Measurements from ENCODE around the gene RSPO4.
"Not testable (repeated sequence)": the region's sequence is repeated elsewhere in the genome, so short reads cannot be mapped to it uniquely, and the experiment has no call there.

Gene RSPO4

GRCh38 chr20:988272-988671 lies 13.8 kb downstream of the RSPO4 start:
- no peak for TF ChIP-seq CTCF (conservative IDR thresholded peaks at IDR 0.05; ENCODE audit: control insufficient read depth, insufficient read depth, low read depth, low read length)
- H3K4me3 ChIP-seq (ENCODE audit: control insufficient read depth, low read depth, low read length) = no peak overlapping the region
- DNase-seq (ENCODE audit: low read depth) = no peak

GRCh38 chr20:987677-988076 lies 14.4 kb downstream of the RSPO4 start:
- no peak for DNase-seq (ENCODE audit: low read depth)
- no peak overlapping the region for H3K4me3 ChIP-seq (ENCODE audit: control insufficient read depth, low read depth, low read length)
- TF ChIP-seq CTCF (conservative IDR thresholded peaks at IDR 0.05; ENCODE audit: control insufficient read depth, insufficient read depth, low read depth, low read length) = no peak

- H3K4me3 ChIP-seq (ENCODE audit: control insufficient read depth, low read depth, low read length) = no peak overlapping the region
- no peak for TF ChIP-seq CTCF (conservative IDR thresholded peaks at IDR 0.05; ENCODE audit: control insufficient read depth, insufficient read depth, low read depth, low read length)
- DNase-seq (ENCODE audit: low read depth) = no peak
These were observed 15.3 kb downstream of the RSPO4 start for GRCh38 chr20:986733-987355.

- H3K4me3 ChIP-seq (ENCODE audit: control insufficient read depth, low read depth, low read length); DNase-seq (ENCODE audit: low read depth): not testable (repeated sequence)
These were observed 17.1 kb downstream of the RSPO4 start for GRCh38 chr20:984994-985393.

GRCh38 chr20:982754-983153 lies 19.4 kb downstream of the RSPO4 start:
- DNase-seq (ENCODE audit: low read depth) = no peak
- TF ChIP-seq CTCF (conservative IDR thresholded peaks at IDR 0.05; ENCODE audit: control insufficient read depth, insufficient read depth, low read depth, low read length) = no peak
- H3K4me3 ChIP-seq (ENCODE audit: control insufficient read depth, low read depth, low read length) = no peak overlapping the region

GRCh38 chr20:977021-977420 lies 25.1 kb downstream of the RSPO4 start:
- no peak for DNase-seq (ENCODE audit: low read depth)
- H3K4me3 ChIP-seq (ENCODE audit: control insufficient read depth, low read depth, low read length) = no peak overlapping the region
- TF ChIP-seq CTCF (conservative IDR thresholded peaks at IDR 0.05; ENCODE audit: control insufficient read depth, insufficient read depth, low read depth, low read length) = no peak

GRCh38 chr20:976033-976432 lies 26.1 kb downstream of the RSPO4 start:
- no peak overlapping the region for H3K4me3 ChIP-seq (ENCODE audit: control insufficient read depth, low read depth, low read length)
- no peak for DNase-seq (ENCODE audit: low read depth)
- no peak for TF ChIP-seq CTCF (conservative IDR thresholded peaks at IDR 0.05; ENCODE audit: control insufficient read depth, insufficient read depth, low read depth, low read length)
